Endothelial cell of umbilical vein (primary cell): ENCODE measurements around the gene STRIP2. TPM values are rescaled to one million over a fixed set of nuclear protein-coding genes. Genes with fewer than 3 reads are reported as not detected.
A peak's percentile ranks its signal among the peaks of the same experiment; 100 is the strongest.

ENCODE experiments used
- BruUV-seq: library from RNA; stranded (reverse); fragments of 400-500 nt; replicated peaks from 2 replicates; lab custom pipeline; 2021; lab: Mats Ljungman, UMichigan
- CTCF ChIA-PET: fragments of 300-600, 350-600 bp; sonication (Branson Sonifier 250); formaldehyde crosslinking; loops from one replicate; lab custom pipeline; 2021; ENCODE audit warnings: antibody characterized with exemption, inconsistent platforms; lab: Charles Lee
- POLR2A ChIA-PET: fragments of 300-600, 350-600 bp; sonication (Branson Sonifier 250); formaldehyde crosslinking; loops from one replicate; lab custom pipeline; 2021; ENCODE audit warnings: antibody characterized with exemption, inconsistent platforms; lab: Charles Lee
- DNase-seq: peaks from one replicate; pipeline ENCODE4 v3.0.0-alpha.2; 2011; ENCODE audit warnings: low read depth, low spot score
- FAIRE-seq: peaks from 2 replicates; lab custom pipeline; 2011; peaks lifted over from hg19 to GRCh38; lab: Jason Lieb, UNC
- H2AFZ ChIP-seq: 2 replicates; pipeline ENCODE4 v1.6.0; 2012; ENCODE audit warnings: low read depth, low read length, control low read depth, inconsistent platforms
- H3K27ac ChIP-seq: 2 replicates; pipeline ENCODE4 v1.5.1; 2011; ENCODE audit warnings: low read depth, mild to moderate bottlenecking, control low read depth, low read length, moderate library complexity; ENCODE audit not compliant: insufficient read depth
- H3K27me3 ChIP-seq, 2 experiments: 2 replicates each; pipeline versions ENCODE4 v1.6.0 to v1.6.1; 2011; ENCODE audit warnings: low read length in 2 of 2, mixed read lengths in 1 of 2; ENCODE audit not compliant: control insufficient read depth in 2 of 2, insufficient read depth in 2 of 2
- H3K36me3 ChIP-seq, 2 experiments: 2 replicates in 1 of 2; 3 replicates in 1 of 2; pipeline ENCODE4 v1.5.1; 2011; ENCODE audit warnings: low read length in 2 of 2, mild to moderate bottlenecking in 1 of 2, moderate library complexity in 1 of 2; ENCODE audit not compliant: control insufficient read depth in 2 of 2, insufficient read depth in 2 of 2; ENCODE audit errors: extremely low read depth in 1 of 2
- H3K4me1 ChIP-seq: 3 replicates; pipeline ENCODE4 v1.5.1; 2011; ENCODE audit warnings: mild to moderate bottlenecking, low read length; ENCODE audit not compliant: control insufficient read depth, insufficient read depth; ENCODE audit errors: extremely low read depth
- H3K4me2 ChIP-seq: 2 replicates; pipeline ENCODE4 v1.6.1; 2011; ENCODE audit warnings: low read length, control low read depth, mixed read lengths; ENCODE audit not compliant: insufficient read depth
- H3K4me3 ChIP-seq, 3 experiments: fragments of 200-600 bp in 1 of 3; sonication (generic), shearing (Covaris generic) in 1 of 3; replicated peaks in 1 of 3; 2 replicates each; pipeline ENCODE4 v1.5.1; 2011 to 2016; ENCODE audit warnings: control low read depth in 3 of 3, low read length in 3 of 3, mild to moderate bottlenecking in 2 of 3, inconsistent platforms in 1 of 3, low read depth in 1 of 3, moderate library complexity in 1 of 3; ENCODE audit not compliant: insufficient read depth in 1 of 3
- H3K79me2 ChIP-seq: 2 replicates; pipeline ENCODE4 v1.6.0; 2012; ENCODE audit warnings: low read length, inconsistent platforms; ENCODE audit not compliant: control insufficient read depth, insufficient read depth
- H3K9ac ChIP-seq: replicated peaks from 2 replicates; pipeline ENCODE3; 2011; ENCODE audit warnings: low read length, control low read depth; ENCODE audit not compliant: insufficient read depth; ENCODE audit errors: extremely low read depth
- H3K9me1 ChIP-seq: replicated peaks from 3 replicates; pipeline ENCODE4 v1.6.0; 2011; ENCODE audit warnings: mild to moderate bottlenecking, low read length; ENCODE audit not compliant: control insufficient read depth, insufficient read depth; ENCODE audit errors: extremely low read depth
- H3K9me3 ChIP-seq: replicated peaks from 2 replicates; pipeline ENCODE4 v1.5.1; 2012; ENCODE audit warnings: low read length, inconsistent platforms; ENCODE audit not compliant: control insufficient read depth, insufficient read depth
- H4K20me1 ChIP-seq: replicated peaks from 2 replicates; pipeline ENCODE3; 2011; ENCODE audit warnings: mild to moderate bottlenecking, low read length; ENCODE audit not compliant: control insufficient read depth, insufficient read depth; ENCODE audit errors: extremely low read depth
- GATA2 ChIP-seq: IDR thresholded peaks from 2 replicates; pipeline ENCODE4 v1.7.0; 2011; ENCODE audit warnings: low read depth, mild to moderate bottlenecking, moderate library complexity, mixed read lengths, low read length; ENCODE audit not compliant: insufficient read length, insufficient read depth
- JUN ChIP-seq: IDR thresholded peaks from 2 replicates; pipeline ENCODE4 v1.6.1; 2011; ENCODE audit warnings: borderline replicate concordance, low read depth; ENCODE audit not compliant: insufficient read length, insufficient read depth
- MYC ChIP-seq: IDR thresholded peaks from one replicate; pipeline ENCODE4 v1.6.1; 2011; ENCODE audit warnings: mild to moderate bottlenecking, low read depth, low read length
- dilution Hi-C: fragments of 300-500 bp; cut with MboI; formaldehyde crosslinking; loops from one replicate; pipeline ENCODE4 v1.15.0; 2019; ENCODE audit warnings: low sequenced_read_pairs; ENCODE audit not compliant: extremely low pct_ligation_motif_present
- intact Hi-C: fragments of 100-400 bp; cut with micrococcal nuclease; formaldehyde crosslinking; loops from one replicate; pipeline ENCODE4 v1.10.0; 2022
- polyA plus RNA-seq, 4 experiments: library from polyadenylated mRNA; depleted of rRNA in 3 of 4; stranded (reverse) in 3 of 4; unstranded in 1 of 4; fragments of >200 nt; gene quantifications; 2 replicates each; pipeline versions ENCODE4 v1.2.1 to v1.2.3, GENCODE V29; 2011 to 2012; ENCODE audit warnings: missing spikeins in 1 of 4
- total RNA-seq: library from RNA; stranded (reverse); gene quantifications from 2 replicates; pipeline ENCODE4 v1.2.3, GENCODE V29; 2021
- TF ChIP-seq, protein P1 (sequence below), 2 donors: IDR thresholded peaks; 1 replicate in 1 of 2; 2 replicates in 1 of 2; pipeline ENCODE4 v1.5.1; 2011; ENCODE audit warnings: low read length in 2 of 2, mild to moderate bottlenecking in 2 of 2, moderate library complexity in 2 of 2, control low read depth in 1 of 2, inconsistent platforms in 1 of 2, low read depth in 1 of 2; ENCODE audit not compliant: insufficient read depth in 1 of 2; ENCODE audit errors: extremely low read depth in 1 of 2

The STRIP2 gene
- total and polyA plus RNA-seq, 2 donors (not counting 3 experiments of a cell fraction or from before 2014, with no cell fraction given): 3.4 to 10.0 TPM

DNA sequence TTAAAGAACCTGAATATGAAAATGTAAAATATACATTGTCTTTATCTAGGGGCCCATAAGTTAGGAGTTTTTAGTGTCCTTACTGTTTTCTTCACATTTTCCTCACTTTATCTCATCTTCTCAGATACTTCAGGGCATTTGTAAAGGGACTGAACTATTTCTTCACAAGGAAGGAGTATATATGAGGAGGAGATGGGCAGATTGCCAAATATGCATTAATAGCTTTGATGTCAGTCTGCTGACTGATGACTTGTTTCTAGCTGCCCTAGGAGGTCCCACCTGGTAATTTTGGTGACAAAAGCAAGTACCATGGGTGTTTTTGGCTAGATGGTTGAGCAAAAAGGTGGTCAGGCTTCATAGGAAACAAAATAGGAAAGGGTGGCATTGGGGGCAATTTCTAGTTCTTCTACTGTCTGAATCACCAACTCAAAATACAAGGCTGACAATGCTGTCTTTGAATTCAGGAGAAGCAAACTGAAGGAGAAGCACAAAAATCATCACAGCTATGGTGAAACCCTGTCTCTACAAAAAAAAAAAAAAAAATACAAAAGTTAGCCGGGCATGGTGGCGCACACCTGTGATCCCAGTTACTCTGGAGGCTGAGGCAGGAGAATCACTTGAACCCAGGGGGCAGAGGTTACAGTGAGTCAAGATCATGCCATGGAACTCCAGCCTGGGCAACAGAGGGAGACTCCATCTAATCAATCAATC lies 10.4 kb upstream of the STRIP2 start:
- intact Hi-C loops (no loop called here), dilution Hi-C loops (no loop called here)
- ChIA-PET CTCF (interaction anchor here (1.0 to 1.4 kb wide), 6 partner anchors 9 to 206 kb away, joined by 3 to 4 read pairs (median 4); partner anchors contain the start of gene STRIP2), POLR2A (no interaction called here)
- H3K36me3 ChIP-seq: peaks cover 0 to 2% of the 10 kb centered on the region in 2 experiments
- DNase-seq: peak; percentile 38
- no peaks in the 10 kb centered on the region for H3K79me2 ChIP-seq
- no peak overlapping the region for H3K4me2 ChIP-seq
- no peak overlapping the region for H3K4me3 ChIP-seq
- H3K27me3 ChIP-seq: no peaks in the 10 kb centered on the region
- no peaks in the 10 kb centered on the region for H3K9me1 ChIP-seq
- FAIRE-seq: peak; percentile 64
- peaks cover 4% of the 10 kb centered on the region for H3K4me1 ChIP-seq
- no peaks in the 10 kb centered on the region for H3K9me3 ChIP-seq
- BruUV-seq: no TSS peak
- no peak overlapping the region for H3K9ac ChIP-seq
- TF ChIP-seq MYC (no peak), GATA2 (peak; percentile 77), JUN (no peak)
- TF ChIP-seq, protein P1, sequence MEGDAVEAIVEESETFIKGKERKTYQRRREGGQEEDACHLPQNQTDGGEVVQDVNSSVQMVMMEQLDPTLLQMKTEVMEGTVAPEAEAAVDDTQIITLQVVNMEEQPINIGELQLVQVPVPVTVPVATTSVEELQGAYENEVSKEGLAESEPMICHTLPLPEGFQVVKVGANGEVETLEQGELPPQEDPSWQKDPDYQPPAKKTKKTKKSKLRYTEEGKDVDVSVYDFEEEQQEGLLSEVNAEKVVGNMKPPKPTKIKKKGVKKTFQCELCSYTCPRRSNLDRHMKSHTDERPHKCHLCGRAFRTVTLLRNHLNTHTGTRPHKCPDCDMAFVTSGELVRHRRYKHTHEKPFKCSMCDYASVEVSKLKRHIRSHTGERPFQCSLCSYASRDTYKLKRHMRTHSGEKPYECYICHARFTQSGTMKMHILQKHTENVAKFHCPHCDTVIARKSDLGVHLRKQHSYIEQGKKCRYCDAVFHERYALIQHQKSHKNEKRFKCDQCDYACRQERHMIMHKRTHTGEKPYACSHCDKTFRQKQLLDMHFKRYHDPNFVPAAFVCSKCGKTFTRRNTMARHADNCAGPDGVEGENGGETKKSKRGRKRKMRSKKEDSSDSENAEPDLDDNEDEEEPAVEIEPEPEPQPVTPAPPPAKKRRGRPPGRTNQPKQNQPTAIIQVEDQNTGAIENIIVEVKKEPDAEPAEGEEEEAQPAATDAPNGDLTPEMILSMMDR (IDR thresholded peaks at IDR 0.05; ENCODE audit: extremely low read depth in 1 of 2, insufficient read depth in 1 of 2, low read depth in 1 of 2, low read length in 2 of 2): no peak
- H2AFZ ChIP-seq: no peak overlapping the region
- no peaks in the 10 kb centered on the region for H4K20me1 ChIP-seq
- no peak overlapping the region for H3K27ac ChIP-seq
